Pons (tissue), 1 donor: ENCODE results near the gene SLC6A15.

Experiments
- DNase-seq: peaks from one replicate; pipeline ENCODE4 v3.0.0-alpha.2; 2016; ENCODE audit warnings: low spot score

Gene SLC6A15

DNA sequence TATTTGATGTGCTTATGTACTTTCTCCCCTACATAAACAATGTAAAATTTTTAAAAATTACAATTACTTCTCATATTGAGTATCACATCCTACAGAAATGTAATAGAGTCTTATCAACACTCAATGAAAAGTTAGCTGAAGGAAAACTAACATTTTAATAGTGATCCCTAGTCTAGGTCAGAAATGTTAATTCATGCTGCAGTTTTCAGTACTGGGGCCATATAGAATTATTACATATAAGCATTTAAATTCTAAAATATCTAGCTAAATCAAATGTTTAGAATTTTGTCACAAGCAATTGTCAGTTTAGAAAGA is 37.8 kb downstream of the SLC6A15 start:
- no peak for DNase-seq

DNA sequence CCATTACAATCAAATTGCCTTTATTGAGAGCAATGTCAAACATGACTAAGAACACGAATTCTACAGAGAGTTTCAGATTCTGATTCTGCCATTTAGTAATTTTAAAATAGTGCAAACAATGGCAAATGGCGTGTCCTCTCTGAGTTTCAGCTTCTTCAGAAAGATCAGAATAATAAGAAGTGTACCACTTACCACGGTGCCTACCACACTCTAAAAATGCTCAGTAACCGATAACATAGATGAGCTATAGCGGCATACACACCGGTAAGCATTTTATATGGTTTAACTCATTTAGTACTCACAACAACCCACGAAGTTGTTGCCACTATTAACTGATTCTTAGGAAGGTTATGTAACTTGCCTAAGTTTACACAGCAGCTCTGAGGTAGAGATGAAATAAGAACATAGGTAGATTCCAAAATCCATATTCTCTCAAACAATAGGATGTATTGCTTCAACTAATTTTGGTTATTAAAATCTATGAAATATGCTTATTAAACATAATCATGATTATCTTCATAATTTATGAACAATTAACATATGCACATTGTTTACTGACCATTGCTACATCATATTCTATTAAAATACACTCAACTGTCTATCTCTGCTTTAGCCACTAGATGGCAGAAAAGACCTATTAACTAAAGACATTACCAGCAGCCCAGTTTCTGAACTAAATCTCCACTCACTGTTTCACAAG is 38.3 kb downstream of the SLC6A15 start:
- DNase-seq = peak; percentile 85

DNA sequence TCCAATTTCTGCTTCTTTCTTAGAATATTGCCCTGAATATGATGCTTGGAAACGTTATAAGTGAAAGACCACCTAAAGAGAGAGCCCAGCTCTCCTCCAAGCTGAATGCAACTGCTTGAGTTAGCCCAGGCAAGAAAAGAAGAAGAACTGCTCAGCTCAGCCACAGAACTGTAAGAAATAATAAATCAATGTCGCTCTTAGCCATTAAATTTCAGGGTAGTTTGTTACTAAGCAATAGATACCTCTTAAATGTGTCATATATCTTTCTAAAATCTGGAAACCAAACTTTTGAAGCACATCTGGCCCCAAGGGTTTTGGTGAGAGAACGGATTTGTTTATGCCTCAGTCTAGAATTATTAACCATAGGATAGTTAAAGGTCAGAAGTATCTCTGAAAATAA is 50.4 kb downstream of the SLC6A15 start:
- no peak for DNase-seq

DNA sequence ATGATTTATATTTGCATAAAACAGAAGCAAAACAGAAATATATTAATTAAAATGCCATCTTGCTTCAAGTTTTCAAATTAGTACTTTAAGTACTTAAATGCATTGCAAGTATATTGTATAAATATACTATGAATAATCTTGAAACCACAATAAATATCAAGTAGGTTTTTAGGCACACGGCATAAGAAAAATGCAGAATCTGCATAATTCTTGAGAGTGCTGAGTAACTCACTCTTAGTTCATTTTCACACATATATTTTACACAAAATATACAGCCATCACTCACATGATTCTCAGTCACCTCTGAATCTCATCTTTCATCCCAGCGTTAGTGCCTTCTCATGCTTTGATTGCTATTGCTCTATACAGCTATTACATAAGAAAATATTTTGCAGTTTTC is 51.9 kb downstream of the SLC6A15 start:
- no peak for DNase-seq

DNA sequence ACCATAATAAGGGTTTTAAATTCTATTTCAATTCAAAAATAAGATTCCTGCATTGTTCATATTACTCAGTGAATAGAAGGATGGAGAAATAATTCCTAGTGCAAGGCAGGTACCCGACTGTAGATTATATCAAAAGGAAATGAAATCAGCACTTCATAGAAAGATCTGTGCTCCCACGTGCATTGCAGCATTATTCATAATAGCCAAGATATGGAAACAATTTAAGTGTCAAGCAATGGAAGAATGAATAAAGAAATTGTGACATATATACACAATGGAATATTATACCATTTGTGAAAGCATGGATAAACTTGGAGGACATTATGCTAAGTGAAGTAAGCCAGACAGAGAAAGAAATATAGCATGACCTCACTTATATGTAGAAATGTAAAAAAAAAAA is 53.8 kb downstream of the SLC6A15 start:
- DNase-seq = no peak

DNA sequence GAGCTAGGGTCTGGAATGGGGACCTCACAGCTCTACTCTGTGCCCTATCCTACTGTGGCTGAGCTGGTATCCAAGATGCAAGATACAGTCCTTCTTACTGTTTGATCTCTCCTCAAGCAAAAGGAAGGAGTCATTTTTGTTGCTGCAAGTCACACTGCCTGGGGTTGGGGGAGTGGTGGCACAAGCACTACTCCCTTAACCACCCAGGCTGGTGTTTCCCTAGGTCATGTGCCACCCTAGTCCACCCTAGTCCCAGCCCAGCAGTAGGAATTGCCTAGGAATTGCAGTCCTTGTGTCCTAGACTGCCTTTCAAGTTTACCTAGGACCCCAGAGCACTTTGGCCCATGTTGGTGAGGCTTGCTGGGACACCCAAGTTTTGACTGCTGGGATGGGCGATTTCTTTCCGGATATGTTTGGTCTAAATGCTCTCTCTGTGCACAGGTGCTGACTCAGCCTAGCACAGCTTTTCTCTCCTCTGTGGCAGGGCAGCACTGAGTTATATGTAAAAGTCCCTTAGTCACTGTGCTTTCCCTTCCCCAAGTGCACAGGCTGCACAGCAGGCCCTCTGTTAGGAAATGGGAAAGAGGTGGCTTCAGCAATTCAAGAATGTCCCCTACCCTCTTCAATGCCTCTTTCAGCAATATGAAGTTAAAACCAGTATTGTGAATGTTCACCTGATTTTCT is 54.9 kb downstream of the SLC6A15 start:
- no peak for DNase-seq

DNA sequence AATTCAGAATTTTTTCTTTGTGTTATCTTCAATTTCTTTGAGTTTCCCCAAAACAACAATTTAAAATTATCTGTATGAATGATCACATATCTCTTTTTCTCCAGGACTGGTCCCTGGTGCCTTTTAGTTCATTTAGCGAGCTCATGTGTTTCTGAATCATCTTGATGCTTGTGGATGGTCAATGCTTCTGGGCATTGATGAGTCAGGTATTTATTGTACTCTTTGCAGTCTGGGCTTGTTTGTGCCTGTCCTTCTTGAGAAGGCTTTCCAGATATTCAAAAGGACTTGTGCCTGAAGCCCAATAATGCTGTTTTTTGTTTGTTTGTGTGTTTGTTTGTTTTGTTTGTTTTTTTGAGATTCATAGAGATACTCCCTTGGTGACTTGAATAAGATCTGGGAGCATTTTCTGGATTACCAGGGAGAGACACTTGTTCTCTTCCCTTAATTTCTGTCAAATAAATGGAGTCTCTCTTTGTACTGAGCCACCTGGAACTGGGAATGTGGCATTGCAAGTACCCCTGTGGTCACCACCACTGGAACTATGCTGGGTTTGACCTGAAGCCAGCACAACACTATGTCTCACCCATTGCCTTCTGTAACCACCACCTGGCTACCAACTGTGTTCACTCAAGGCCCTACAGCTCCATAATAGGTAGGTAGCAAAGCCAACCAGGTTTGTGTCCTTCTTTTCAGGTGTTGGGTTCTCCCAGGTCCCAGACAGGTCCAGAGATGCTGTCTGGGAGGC is 56.3 kb downstream of the SLC6A15 start:
- DNase-seq = no peak

DNA sequence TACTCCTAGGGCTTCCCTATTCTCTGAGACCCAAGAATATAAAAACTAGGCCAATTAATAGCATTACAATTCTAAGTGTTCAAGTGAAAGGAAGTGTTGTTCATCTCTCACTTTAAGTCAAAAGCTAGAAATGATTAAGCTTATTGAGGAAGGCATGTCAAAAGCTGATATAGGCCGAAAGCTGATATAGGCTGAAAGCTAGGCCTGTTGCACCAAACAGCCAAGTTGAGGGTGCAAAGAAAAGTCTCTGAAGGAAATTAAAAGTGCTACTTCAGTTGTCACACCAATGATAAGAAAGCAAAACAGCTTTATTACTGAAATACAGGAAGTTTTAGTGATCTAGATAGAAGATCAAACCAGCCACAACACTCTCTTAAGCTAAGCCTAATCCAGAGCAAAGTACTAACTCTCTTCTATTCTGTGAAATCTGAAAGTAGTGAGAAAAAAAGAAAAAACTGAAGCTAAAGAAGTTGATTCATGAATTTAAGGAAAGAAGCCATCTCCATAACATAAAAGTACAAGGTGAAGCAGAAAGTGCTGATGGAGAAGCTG is 68.9 kb downstream of the SLC6A15 start:
- no peak for DNase-seq

DNA sequence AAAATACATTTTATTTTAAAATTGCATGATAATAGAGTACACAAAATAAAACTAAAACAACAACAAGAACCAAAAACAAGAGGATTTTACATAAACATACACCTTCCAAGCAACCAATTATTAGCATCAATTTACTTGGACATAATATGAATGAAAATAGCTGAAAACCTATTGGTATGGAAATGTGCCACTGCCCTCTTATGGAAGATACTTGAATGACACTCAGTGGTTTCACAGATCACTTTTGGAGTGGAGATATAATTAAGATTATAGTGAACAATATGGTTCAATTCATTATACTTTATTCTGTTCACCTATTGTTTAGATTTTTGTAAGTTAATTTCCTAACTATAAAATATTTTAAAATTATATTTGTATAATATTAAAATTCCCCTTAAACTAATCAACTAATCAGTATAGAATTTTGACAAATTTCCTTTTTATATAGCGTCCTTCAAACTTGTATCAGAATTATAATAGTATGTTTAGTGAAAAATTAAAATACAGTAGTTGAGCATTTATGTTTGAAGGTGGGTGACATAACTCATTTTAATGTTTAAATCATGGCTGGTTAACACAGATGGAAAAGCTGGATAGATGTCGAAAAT is 70.1 kb downstream of the SLC6A15 start:
- peak; percentile 43 for DNase-seq

DNA sequence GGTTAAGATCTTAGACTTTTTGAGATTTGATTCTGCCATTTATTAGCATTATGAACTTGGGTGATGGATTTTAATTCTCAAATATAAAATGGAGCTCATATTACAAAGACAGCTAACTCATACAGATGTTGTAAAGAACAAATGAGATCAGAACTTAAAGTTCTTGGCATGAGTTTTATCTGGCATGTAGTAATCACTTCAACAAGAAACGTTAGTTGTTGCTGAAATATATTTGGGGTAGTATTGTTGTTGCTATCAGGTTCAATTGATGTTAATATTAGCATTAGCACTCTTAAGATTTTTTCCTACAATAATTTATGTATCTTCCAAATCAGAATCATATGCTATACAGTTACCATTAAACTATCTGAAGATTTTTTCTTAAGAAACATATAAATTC is 71.0 kb downstream of the SLC6A15 start:
- no peak for DNase-seq

DNA sequence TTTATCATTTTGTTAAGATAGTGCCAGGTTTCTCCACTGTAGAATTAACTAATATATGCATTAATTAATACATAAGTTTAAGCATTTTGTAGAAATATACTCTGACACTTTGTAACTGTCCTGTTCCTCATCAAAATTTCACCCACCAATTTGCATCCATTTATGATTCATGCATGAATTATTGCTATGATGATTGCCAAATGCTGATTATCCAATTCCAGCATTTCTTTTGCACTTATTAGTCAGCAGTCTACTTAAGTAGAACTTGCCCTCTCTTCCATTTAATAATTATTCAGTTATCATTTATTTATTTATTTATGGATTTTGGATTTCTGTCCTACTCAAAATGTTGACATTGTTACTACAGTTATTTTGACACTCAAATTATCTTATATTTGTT is 72.2 kb downstream of the SLC6A15 start:
- DNase-seq = no peak

DNA sequence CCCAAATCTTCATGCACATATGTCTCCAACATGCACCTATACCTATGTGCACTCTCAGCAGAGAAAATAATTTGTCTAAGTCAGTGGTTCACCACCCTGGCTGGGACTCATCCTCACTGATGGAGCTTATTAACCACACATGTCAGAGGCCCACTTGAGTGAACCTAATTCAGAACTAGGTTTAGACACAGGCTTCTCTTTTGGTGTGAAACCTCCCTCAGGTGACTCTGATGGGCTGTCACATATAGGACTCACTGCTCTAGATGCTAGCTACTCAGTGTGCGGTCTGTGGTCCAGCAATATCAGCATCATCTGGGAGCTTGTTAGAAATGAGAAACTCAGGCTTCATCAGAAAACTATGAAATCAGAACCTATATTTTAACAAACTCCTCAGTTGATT is 85.7 kb downstream of the SLC6A15 start:
- DNase-seq = no peak

DNA sequence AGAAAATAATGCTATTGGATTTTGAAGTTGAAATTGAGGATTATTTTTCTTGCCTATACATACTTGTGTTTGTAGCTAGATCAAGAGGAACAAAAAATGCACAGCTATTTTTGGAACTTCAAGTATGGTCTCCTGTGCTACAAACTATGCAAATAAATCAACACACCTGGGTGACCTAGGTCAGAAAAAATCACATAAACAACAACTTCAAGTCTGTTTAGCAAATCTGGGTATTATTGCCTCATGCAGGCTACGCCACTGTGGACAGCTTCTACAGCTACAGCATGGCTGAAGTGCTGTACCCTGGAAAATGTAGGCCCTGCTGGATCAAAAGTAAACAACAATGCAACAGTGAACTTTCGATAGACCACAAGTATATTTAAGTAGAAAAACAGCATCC is 87.5 kb downstream of the SLC6A15 start:
- DNase-seq = no peak

DNA sequence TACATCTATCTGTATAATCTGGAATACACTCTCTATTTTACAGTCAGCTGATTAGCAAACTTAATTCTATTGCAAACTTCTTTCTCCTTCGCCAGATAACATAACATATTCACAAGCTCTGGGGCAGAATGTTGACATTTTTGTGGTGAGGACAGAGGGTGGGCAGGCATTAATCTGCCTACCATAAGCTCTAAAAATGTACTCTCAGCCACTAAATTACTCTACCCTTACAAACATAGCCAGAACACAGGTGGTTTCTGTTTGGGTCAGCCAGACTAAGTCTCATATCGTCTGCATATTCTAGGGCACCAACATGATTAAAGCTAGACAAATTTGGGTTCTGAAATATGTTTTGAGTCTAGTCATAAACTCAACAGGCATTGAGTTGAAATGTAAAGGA is 90.1 kb downstream of the SLC6A15 start:
- no peak for DNase-seq

DNA sequence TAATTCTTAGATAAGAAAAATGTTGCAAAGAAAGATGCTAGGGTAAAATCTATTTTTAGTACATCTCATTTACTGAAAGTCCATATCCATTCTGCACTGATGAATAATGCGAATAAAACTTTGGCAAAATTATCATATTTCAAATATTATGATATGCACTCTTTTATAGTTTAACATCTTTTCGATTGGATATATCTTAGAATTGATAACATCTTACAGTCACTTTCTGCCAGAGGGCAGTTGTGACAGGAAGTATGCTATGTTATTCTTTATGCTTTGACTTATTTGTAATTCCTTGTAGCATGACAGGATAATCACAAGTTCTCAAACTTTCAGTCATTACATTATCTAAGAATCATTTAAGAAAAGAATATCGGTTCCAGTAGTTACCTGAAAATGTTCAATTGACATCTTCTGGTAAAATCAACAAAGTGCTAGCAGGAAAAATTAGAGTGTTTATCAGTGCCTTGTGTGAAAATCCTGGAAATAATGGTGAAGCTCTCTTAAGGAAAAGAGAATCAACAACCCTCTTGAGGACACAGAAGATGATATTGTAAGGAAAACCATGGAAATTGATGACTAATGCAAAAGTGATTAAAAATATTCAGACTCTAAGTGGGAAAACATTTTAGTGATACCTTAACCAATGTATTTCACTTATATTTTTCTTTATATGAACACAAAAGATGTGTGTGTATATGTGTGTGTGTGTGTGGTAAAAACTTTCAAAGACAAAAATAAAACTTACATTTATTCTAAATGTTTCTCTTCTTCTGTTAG is 95.5 kb downstream of the SLC6A15 start:
- DNase-seq = no peak

DNA sequence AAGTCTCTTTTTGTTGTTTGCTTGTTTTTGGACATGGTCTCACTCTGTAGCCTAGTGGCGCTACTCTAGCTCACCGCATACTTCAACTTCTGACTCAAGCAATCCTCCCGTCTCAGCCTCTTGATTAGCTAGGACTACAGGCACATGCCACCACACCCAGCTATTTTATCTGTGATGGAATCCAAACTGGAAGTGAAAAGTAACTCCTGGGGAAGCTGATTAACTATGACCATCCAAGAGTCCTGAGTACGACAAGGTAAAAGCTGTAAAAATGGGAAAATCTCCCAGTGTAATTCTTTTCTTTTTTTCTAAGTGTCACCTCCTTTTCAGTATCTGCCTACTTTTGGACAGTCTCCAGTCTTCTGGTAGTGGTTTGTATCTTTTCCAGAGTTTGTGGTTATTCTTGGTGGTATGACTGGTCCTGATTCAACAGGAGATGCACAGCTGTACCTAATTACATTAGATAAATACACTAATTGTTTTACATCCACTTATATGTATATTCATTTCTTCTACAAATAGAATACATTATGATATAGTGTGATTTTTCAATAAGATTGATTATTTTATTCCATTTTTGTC is 97.8 kb downstream of the SLC6A15 start:
- DNase-seq = no peak

DNA sequence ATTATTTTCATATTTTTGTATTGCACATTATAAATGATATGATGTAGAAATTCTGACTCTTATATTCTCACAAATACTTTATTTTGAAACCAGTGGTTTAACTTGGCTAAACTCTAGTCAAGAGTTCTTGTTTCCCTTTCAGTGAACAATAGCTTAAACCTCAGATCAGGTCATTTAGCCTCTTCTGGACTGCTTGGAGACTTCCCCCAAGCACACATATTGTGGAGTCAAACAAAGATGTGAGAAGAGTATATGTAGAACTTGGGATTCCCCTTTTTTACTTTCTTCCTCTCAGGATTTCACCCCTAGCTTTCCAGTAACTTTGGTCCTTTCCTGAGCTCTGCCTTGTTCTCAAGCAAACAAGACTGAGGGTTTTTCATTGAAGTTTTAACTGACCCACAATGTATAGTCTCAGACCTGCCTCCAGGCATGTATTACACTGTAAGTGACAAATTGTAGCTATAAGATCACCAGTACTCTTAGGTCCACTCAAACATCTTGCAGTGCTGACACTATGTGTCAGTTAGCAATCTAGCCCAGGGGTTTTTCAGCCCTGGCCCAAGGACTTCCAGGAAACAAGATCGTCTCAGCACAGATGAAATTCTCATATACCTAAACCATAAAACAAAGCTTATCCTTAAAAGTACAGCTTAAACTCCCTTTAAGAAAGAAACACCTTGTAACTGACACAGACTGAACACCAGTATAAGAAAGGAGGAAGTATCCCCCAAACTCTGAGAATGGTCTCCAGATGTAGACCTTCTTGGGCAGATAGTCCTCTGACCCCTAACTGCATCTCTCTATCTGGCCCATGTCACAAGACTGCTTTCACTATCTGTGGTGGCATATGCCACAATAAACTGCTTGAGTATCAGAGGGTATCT is 98.6 kb downstream of the SLC6A15 start:
- DNase-seq = no peak

DNA sequence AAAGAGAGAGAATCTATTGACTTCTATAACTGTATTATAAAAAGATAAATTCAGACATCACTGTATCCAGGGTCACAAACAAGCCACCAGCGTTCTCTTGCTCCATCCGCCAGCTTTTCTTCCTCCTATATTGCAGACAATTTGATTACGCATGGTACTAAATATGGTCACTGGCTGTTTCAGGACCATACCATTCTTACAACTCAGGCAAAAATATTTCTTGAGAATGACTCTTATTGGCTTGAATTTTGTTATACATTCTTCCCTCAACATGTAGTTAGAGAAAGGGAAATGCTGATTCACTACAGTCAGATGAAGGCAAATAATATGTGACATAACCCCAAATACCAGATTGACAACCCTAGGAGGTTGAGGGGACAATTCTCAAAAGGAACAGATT is 101.3 kb downstream of the SLC6A15 start:
- no peak for DNase-seq

DNA sequence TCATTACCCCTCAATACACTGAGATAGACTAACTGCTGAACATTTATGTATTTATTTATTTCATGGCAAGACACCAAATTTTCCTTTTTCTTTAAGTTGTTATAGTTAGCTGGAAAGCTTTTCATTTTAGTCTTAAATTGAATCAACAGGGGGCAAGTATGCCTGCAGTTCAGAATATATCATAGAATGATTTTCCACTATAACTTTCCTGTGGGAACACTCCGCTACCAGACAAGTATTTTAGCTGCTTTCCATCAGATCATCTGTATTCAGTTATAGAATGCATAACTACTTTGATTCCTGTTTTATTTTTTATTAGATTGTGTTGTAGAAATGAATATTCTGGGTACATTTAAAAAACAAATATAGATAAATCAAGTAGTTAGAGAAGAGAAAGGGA is 102.0 kb downstream of the SLC6A15 start:
- DNase-seq = no peak
